Trophoblast cell (in vitro differentiated cells and primary cell): Measurements from ENCODE around the gene DNAJC3.
"Not testable (repeated sequence)": the region's sequence is repeated elsewhere in the genome, so short reads cannot be mapped to it uniquely, and the experiment has no call there.

ENCODE experiments used
- DNase-seq, 2 donors: peaks; one replicate each; pipeline ENCODE4 v3.0.0-alpha.2; 2016
- H2AFZ ChIP-seq: 2 replicates; pipeline ENCODE4 v1.6.1; 2013; ENCODE audit warnings: low read length, moderate library complexity, mild to moderate bottlenecking; ENCODE audit not compliant: insufficient read depth, poor library complexity
- H2AK5ac ChIP-seq: 2 replicates; pipeline ENCODE4 v1.6.1; 2013; ENCODE audit warnings: mild to moderate bottlenecking, low read length
- H2BK120ac ChIP-seq: 2 replicates; pipeline ENCODE4 v1.6.1; 2013; ENCODE audit warnings: low read length, mild to moderate bottlenecking, moderate library complexity; ENCODE audit not compliant: insufficient read depth, poor library complexity
- H2BK12ac ChIP-seq: 2 replicates; pipeline ENCODE4 v1.6.1; 2013; ENCODE audit warnings: mild to moderate bottlenecking, low read length, moderate library complexity
- H2BK5ac ChIP-seq: 2 replicates; pipeline ENCODE4 v1.6.1; 2013; ENCODE audit warnings: low read length, low read depth, moderate library complexity, mild to moderate bottlenecking; ENCODE audit not compliant: poor library complexity
- H3K14ac ChIP-seq: 2 replicates; pipeline ENCODE4 v1.6.1; 2013; ENCODE audit warnings: mild to moderate bottlenecking, low read length
- H3K18ac ChIP-seq: 2 replicates; pipeline ENCODE4 v1.6.1; 2013; ENCODE audit warnings: mild to moderate bottlenecking, low read length
- H3K23ac ChIP-seq: 2 replicates; pipeline ENCODE4 v1.6.1; 2013; ENCODE audit warnings: low read length
- H3K27ac ChIP-seq: 2 replicates; pipeline ENCODE4 v1.5.1; 2013; ENCODE audit warnings: low read depth, mild to moderate bottlenecking, inconsistent platforms, low read length, moderate library complexity
- H3K27me3 ChIP-seq: 2 replicates; pipeline ENCODE4 v1.6.1; 2013; ENCODE audit warnings: inconsistent platforms, mild to moderate bottlenecking, low read length, moderate library complexity; ENCODE audit not compliant: insufficient read depth
- H3K36me3 ChIP-seq, 2 experiments: 1 replicate in 1 of 2; 2 replicates in 1 of 2; pipeline ENCODE4 v1.6.1; 2013; ENCODE audit warnings: low read length in 2 of 2, mild to moderate bottlenecking in 2 of 2, moderate library complexity in 1 of 2; ENCODE audit not compliant: insufficient read depth in 2 of 2, control insufficient read depth in 1 of 2
- H3K4ac ChIP-seq: 2 replicates; pipeline ENCODE4 v1.6.1; 2013; ENCODE audit warnings: low read depth, mild to moderate bottlenecking, low read length, moderate library complexity
- H3K4me1 ChIP-seq, 2 experiments: 1 replicate in 1 of 2; 2 replicates in 1 of 2; pipeline ENCODE4 v1.6.1; 2013; ENCODE audit warnings: low read length in 2 of 2, mild to moderate bottlenecking in 2 of 2, moderate library complexity in 1 of 2; ENCODE audit not compliant: insufficient read depth in 2 of 2, control insufficient read depth in 1 of 2
- H3K4me2 ChIP-seq: 2 replicates; pipeline ENCODE4 v1.6.1; 2013; ENCODE audit warnings: inconsistent platforms, mild to moderate bottlenecking, low read length, moderate library complexity
- H3K4me3 ChIP-seq: 2 replicates; pipeline ENCODE4 v1.5.1; 2013; ENCODE audit warnings: mild to moderate bottlenecking, low read depth, low read length, inconsistent platforms
- H3K79me1 ChIP-seq: one replicate; pipeline ENCODE4 v1.6.1; 2013; ENCODE audit warnings: low read length
- H3K79me2 ChIP-seq: 2 replicates; pipeline ENCODE4 v1.6.1; 2013; ENCODE audit warnings: low read length, mild to moderate bottlenecking; ENCODE audit not compliant: control insufficient read depth, insufficient read depth, poor library complexity
- H3K9ac ChIP-seq: 2 replicates; pipeline ENCODE4 v1.6.1; 2013; ENCODE audit warnings: mild to moderate bottlenecking, low read length
- H3K9me3 ChIP-seq: 2 replicates; pipeline ENCODE4 v1.6.1; 2013; ENCODE audit warnings: low read depth, mild to moderate bottlenecking, control low read depth, inconsistent platforms, low read length; ENCODE audit not compliant: insufficient read depth
- H4K12ac ChIP-seq: 2 replicates; pipeline ENCODE4 v1.6.1; 2013; ENCODE audit warnings: low read depth, mild to moderate bottlenecking, low read length, moderate library complexity
- H4K8ac ChIP-seq: 2 replicates; pipeline ENCODE4 v1.6.1; 2013; ENCODE audit warnings: low read depth, mild to moderate bottlenecking, low read length, moderate library complexity
- H4K91ac ChIP-seq: one replicate; pipeline ENCODE4 v1.6.1; 2013; ENCODE audit warnings: low read depth, mild to moderate bottlenecking, low read length, moderate library complexity
- WGBS: extraction: QIAGEN DNeasy Blood & Tissue Kit; methylation state at CpG from one replicate; pipeline ENCODE4 v1.1.7; 2013; ENCODE audit warnings: missing lambda C conversion rate; ENCODE audit not compliant: insufficient read length, insufficient coverage; ENCODE audit errors: extremely low coverage; 5-methylcytosine and 5-hydroxymethylcytosine counted together

Gene DNAJC3

GRCh38 chr13:95708391-95708774 lies 31.4 kb downstream of the DNAJC3 start:
- Histone ChIP-seq H3K18ac (no peak overlapping the region), H3K36me3 (peaks cover 4 to 7% of the 10 kb centered on the region in 2 experiments), H4K12ac (no peak overlapping the region), H2BK12ac (no peak overlapping the region), H2BK120ac (no peak overlapping the region), H3K79me1 (no peaks in the 10 kb centered on the region), H3K27ac (no peak overlapping the region), H4K91ac (no peak overlapping the region), H3K79me2 (no peaks in the 10 kb centered on the region), H2AK5ac (no peak overlapping the region), H2BK5ac (no peak overlapping the region), H4K8ac (no peak overlapping the region), H3K4me1 (peaks cover 0 to 9% of the 10 kb centered on the region in 2 experiments), H3K9ac (no peak overlapping the region), H3K27me3 (no peaks in the 10 kb centered on the region), H3K9me3 (no peaks in the 10 kb centered on the region), H3K4me2 (no peak overlapping the region), H3K4me3 (no peak overlapping the region), H3K14ac (no peak overlapping the region), H2AFZ (no peak overlapping the region), H3K4ac (no peak overlapping the region), H3K23ac (no peak overlapping the region)
- DNase-seq = peak in 1 of 2 donors; percentile 44
- no CpG with 5 or more reads among the region's 5 CpGs for WGBS

GRCh38 chr13:95708811-95709500 lies 32.0 kb downstream of the DNAJC3 start:
- Histone ChIP-seq H3K14ac (no peak overlapping the region), H2BK5ac (no peak overlapping the region), H3K36me3 (peaks cover 4 to 7% of the 10 kb centered on the region in 2 experiments), H4K8ac (no peak overlapping the region), H3K23ac (no peak overlapping the region), H3K4me3 (no peak overlapping the region), H3K79me2 (no peaks in the 10 kb centered on the region), H4K91ac (no peak overlapping the region), H3K27me3 (no peaks in the 10 kb centered on the region), H4K12ac (no peak overlapping the region), H3K4me2 (no peak overlapping the region), H2AK5ac (no peak overlapping the region), H3K9ac (no peak overlapping the region), H3K27ac (no peak overlapping the region), H2AFZ (no peak overlapping the region), H2BK12ac (no peak overlapping the region), H3K9me3 (no peaks in the 10 kb centered on the region), H2BK120ac (no peak overlapping the region), H3K79me1 (no peaks in the 10 kb centered on the region), H3K18ac (no peak overlapping the region), H3K4me1 (peaks cover 0 to 12% of the 10 kb centered on the region in 2 experiments), H3K4ac (no peak overlapping the region)
- DNase-seq = peak in 1 of 2 donors; percentile 79
- no CpG with 5 or more reads among the region's 4 CpGs for WGBS

- Histone ChIP-seq H3K9ac (no peak overlapping the region), H4K8ac (no peak overlapping the region), H4K91ac (no peak overlapping the region), H3K27ac (no peak overlapping the region), H2AFZ (no peak overlapping the region), H3K36me3 (peaks cover 4 to 7% of the 10 kb centered on the region in 2 experiments), H3K79me1 (no peaks in the 10 kb centered on the region), H3K9me3 (no peaks in the 10 kb centered on the region), H3K4me3 (no peak overlapping the region), H3K4me2 (no peak overlapping the region), H3K27me3 (no peaks in the 10 kb centered on the region), H3K18ac (no peak overlapping the region), H2BK120ac (no peak overlapping the region), H4K12ac (no peak overlapping the region), H2BK5ac (no peak overlapping the region), H3K79me2 (no peaks in the 10 kb centered on the region), H3K23ac (no peak overlapping the region), H2AK5ac (no peak overlapping the region), H3K4me1 (peaks cover 0 to 12% of the 10 kb centered on the region in 2 experiments), H2BK12ac (no peak overlapping the region), H3K4ac (no peak overlapping the region), H3K14ac (no peak overlapping the region)
- WGBS = 100% methylated on average over 1 of the region's 2 CpGs
- DNase-seq = peak; percentile 31 to 73
Observed at GRCh38 chr13:95710313-95710712, 33.4 kb downstream of the DNAJC3 start.

GRCh38 chr13:95712846-95713245 lies 35.9 kb downstream of the DNAJC3 start:
- H3K9ac ChIP-seq, H3K4ac ChIP-seq, H3K4me1 ChIP-seq, H2AK5ac ChIP-seq, H3K23ac ChIP-seq, H4K12ac ChIP-seq, H3K27me3 ChIP-seq, H3K14ac ChIP-seq, H2BK5ac ChIP-seq, H3K18ac ChIP-seq, DNase-seq, H3K79me1 ChIP-seq, H2BK120ac ChIP-seq, H3K27ac ChIP-seq, H2AFZ ChIP-seq, H3K9me3 ChIP-seq, H4K91ac ChIP-seq, H3K79me2 ChIP-seq, H3K4me3 ChIP-seq, H2BK12ac ChIP-seq, H4K8ac ChIP-seq, H3K4me2 ChIP-seq: not testable (repeated sequence)
- no CpG with 5 or more reads among the region's 4 CpGs for WGBS
- H3K36me3 ChIP-seq = peaks cover 9 to 15% of the 10 kb centered on the region in 2 experiments
